GM12873 (cell line): ENCODE data around the gene TMEM222.

Source experiments
- CTCF ChIP-seq: IDR thresholded peaks from 2 replicates; pipeline ENCODE4 v1.5.1; 2012; ENCODE audit warnings: low read depth, mild to moderate bottlenecking, moderate library complexity, low read length, control low read depth; ENCODE audit not compliant: insufficient read depth; ENCODE audit errors: missing control alignments

The TMEM222 gene

GRCh38 chr1:27293915-27294314, 28.0 kb upstream of the TMEM222 start:
- no peak for TF ChIP-seq CTCF

GRCh38 chr1:27296773-27297291, 25.1 kb upstream of the TMEM222 start:
- peak; percentile 77 for TF ChIP-seq CTCF

GRCh38 chr1:27297903-27298302, 24.1 kb upstream of the TMEM222 start:
- no peak for TF ChIP-seq CTCF

- TF ChIP-seq CTCF = no peak
These were observed 23.2 kb upstream of the TMEM222 start for GRCh38 chr1:27298632-27299384.

- TF ChIP-seq CTCF = no peak
These were observed 22.3 kb upstream of the TMEM222 start for GRCh38 chr1:27299385-27300271.

- peak; percentile 100 for TF ChIP-seq CTCF
These were observed 21.5 kb upstream of the TMEM222 start for GRCh38 chr1:27300341-27301051.
